ENCODE data around the gene FGF9.
A peak's percentile ranks its signal among the peaks of the same experiment; 100 is the strongest.

The FGF9 gene

GRCh38 chr13:21719463-21719862 lies 48.6 kb downstream of the FGF9 start:
- peak; percentile 5 for DNase-seq

DNA sequence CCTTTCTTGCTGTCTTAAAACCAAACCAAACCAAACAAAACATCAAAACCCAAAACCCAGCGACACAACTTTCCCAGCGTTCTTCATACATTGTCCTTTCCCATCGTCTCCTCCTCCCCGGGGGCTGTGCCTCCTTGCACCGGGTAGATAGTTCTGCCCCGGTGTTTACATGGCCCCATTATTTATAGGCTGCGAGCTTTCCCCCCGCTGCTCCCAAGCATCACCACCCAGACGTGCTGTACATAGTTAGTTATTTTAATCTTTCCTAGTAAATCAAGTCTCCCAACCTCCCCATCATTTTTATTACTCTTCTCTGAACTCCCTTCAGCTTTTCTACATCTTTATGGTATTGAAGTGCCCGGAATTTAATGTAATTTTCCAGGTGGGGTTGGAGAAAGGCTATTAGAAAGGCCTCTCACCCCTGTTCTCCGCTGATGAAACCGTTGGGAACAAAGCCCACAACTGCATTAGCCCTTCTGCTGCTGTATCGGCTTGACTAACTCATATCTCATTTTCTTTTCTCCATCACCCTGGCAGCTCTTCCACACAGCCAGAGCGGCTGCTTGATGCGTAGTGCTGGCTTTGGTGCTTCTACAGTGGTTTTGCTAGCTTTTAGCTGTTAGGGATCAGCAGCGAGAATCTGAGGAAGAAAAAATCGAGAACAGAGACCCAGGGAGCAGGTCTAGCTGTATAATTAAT lies 53.1 kb downstream of the FGF9 start:
- no peak for DNase-seq

- no peak for DNase-seq
These were observed 59.5 kb downstream of the FGF9 start for GRCh38 chr13:21730186-21730880.

- DNase-seq = no peak
These were observed 62.8 kb downstream of the FGF9 start for GRCh38 chr13:21733475-21734263.

DNA sequence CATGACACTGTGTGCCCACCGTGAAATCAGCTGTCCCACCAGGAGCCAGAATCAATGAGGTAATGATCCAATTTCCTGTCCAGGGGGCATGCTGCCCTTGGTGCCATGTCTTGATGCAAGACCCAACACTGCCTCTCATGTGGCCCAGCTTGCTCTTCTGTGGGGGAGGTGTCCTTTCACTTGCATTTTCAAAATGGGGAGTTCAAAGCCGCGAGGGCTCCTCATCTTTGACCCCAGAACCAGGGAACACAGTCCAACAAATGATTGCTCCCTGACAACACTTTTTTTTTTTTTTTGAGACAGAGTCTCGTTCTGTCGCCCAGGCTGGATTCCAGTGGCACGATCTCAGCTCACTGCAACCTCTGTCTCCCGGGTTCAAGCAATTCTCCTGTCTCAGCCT lies 64.1 kb downstream of the FGF9 start:
- no peak for DNase-seq

DNA sequence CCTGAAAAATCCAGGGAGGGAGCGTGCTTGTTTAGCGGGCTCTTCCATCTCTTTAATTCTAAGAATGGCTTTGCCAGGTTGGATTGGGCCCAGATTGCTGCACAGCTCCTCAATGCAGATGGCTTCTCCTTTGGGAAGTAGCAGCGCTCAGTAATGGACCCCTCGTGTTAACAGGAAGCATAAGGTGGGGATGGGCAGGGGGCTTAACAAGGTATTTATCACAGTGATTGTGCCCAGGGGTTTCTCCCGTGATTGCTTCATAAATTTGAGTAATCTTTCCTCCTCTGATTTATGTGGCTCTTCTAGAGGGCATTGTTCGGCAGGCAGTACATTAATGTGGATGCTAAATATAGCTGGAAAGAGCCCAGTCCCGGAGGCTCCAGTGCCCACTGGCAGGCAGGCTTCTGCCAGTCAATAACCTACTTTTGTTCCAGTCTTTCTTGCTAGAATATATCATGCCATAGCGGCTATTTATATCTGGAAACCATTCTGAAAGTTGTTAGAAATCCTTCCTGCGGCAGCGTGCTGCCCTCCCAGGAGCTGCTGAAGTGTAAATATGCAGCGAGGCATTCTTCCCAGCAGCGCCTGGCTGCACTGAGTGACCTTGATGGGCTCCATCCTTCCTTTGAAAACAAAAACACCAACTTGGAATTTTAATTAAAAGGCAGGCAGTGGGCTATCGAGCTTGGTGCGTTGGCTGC lies 65.0 kb downstream of the FGF9 start:
- DNase-seq = peak; percentile 2

GRCh38 chr13:21736926-21737325 lies 66.1 kb downstream of the FGF9 start:
- no peak for DNase-seq

GRCh38 chr13:21738630-21739029 lies 67.8 kb downstream of the FGF9 start:
- DNase-seq = peak; percentile 33

DNA sequence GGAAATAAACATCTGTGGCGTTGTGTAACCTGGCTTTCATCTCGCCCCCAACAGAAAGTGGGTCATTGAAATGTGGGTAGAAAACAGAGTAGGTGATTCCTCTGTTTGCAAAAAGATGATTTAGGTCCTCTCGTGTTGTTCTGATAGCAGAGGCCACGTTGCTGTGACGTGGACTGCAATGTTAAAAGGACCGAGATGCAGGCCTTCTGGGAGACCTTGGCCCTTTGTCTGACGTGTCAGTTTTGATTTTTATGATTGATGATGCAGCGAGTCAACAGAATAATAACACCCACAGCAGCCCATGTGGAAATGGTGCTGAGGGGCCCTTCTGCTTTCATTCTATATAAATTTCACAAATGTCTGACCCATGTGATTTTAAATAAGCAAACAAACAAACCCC lies 68.9 kb downstream of the FGF9 start:
- DNase-seq = no peak

- no peak for DNase-seq
These were observed 70.6 kb downstream of the FGF9 start for GRCh38 chr13:21741396-21741979.

DNA sequence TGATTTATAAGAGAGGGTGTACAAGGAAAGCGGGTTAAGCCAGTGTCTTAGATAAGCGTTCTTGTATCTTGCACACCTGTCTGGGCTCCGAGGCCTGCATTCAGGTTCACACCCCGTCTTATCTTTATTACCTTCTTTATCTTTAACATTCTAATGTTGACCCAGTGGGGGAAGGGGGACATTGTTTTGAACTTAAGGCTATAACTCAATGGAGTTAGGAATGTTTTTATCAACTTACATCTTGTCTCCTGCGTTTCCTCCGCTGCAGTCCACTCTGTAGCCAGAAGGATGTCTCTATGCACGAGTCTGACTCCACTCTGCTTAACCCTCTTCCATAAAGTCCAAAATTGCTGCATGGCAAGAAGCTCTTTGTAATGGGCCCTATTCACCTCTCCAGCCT lies 71.2 kb downstream of the FGF9 start:
- DNase-seq = no peak

DNA sequence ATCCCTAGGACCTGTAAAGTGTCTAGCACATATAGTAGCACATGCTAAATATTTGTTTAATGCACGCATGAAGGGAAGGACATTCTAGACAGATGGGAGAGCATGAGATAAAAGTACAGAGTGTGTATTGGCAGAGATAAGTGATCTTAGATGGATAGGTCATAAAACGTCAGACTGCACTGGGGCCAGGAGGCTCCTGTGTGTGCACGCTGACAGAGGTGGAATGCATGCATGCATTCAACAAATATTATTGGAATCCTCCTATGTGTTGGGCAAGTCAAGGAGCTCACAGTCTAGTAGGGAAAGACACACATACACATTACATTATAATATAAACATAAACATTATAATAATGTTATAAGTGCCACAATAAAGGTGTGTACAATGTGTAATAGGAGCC lies 73.3 kb downstream of the FGF9 start:
- DNase-seq = peak; percentile 31

- DNase-seq = no peak
These were observed 74.4 kb downstream of the FGF9 start for GRCh38 chr13:21745307-21745706.

DNA sequence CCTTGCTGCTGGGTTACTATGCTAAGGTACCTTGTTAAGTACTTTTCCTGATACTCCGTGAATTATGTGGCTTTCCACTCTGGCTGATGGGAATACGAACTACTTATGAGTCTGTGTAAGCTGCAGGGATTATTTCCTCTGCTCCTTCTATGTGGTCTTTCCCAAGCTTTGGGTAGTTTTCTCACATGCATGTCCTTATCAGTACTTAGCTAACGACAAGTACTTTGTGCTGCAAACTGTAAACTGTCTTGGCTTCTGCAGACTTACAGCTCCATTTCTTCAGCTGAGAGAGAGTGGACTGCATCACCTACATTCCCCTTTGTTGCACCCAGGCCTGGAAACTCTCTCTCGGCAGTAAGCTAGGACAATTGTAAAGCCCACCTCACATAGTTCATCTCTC lies 76.6 kb downstream of the FGF9 start:
- DNase-seq = no peak

- DNase-seq = no peak
These were observed 77.3 kb downstream of the FGF9 start for GRCh38 chr13:21748166-21748565.

- no peak for DNase-seq
These were observed 78.5 kb downstream of the FGF9 start for GRCh38 chr13:21749410-21749809.

DNA sequence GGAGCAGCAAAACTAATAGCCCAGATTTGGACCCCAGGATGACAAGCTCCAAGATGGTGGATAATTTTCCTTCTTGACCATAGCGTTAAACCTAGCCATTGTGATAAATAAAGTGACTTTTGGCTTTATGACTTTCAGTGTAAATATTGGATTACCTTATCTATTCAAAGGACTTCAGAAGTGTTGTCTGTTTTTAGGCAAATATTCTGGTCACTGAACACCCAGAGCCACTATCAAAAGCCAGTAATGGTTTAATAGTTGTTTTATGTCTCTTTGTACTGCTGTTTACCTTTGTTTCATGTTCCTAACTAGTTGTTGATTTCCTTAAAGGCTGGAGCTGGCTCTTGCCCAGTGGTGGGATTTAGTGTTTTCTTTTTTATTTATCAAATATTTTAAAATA lies 81.6 kb downstream of the FGF9 start:
- no peak for DNase-seq

DNA sequence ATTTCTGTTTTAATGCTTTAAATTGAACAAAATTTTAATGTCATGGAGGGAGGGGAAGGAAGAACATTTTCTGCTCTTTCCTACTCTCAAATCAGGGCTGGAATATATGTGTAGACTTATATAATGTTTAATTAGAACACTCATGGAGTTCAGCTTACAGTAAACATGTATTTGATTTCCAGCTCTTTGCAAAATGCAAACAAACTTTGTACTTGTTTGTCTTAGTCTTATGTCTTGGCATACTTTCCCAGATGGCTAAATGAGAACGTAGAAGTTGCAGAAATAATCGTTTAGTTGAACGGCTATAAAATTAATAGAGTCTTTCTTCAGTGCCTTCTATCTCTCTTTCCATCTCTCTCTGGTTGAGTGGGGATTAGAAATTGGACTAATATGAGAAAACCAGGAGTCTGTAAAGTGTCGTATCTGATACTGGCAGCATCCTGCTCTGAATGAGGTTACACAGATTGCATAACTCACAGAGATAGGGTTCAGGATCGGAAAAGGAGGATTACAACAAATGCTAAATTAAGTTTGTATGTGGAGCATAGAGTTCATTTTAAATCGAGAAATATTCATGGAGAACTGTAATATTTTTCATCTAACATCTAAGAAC lies 82.3 kb downstream of the FGF9 start:
- no peak for DNase-seq
